Measurements from ENCODE around the gene TUNAR.

DNA sequence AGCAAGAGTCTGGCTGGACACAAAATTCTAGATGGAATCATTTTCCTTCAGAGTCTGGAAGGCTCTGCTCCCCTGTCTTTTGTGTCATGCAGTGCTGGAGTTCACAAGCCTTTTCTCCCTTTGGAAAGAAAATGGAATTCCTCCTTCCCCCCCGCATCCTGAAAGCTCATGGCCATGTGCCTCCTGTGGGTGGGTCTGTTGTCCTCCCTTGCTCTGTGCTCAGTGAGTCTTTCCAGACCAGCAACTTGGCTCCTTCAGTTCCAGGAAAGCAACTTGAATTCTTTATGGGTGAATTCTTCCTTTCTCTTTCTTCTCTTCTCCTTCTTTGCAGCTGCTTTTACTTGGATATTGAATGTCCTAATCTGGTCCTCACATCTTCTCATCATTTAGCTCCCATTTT lies 70.2 kb downstream of the TUNAR start:
- TF ChIP-seq, protein P1, sequence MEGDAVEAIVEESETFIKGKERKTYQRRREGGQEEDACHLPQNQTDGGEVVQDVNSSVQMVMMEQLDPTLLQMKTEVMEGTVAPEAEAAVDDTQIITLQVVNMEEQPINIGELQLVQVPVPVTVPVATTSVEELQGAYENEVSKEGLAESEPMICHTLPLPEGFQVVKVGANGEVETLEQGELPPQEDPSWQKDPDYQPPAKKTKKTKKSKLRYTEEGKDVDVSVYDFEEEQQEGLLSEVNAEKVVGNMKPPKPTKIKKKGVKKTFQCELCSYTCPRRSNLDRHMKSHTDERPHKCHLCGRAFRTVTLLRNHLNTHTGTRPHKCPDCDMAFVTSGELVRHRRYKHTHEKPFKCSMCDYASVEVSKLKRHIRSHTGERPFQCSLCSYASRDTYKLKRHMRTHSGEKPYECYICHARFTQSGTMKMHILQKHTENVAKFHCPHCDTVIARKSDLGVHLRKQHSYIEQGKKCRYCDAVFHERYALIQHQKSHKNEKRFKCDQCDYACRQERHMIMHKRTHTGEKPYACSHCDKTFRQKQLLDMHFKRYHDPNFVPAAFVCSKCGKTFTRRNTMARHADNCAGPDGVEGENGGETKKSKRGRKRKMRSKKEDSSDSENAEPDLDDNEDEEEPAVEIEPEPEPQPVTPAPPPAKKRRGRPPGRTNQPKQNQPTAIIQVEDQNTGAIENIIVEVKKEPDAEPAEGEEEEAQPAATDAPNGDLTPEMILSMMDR (IDR thresholded peaks at IDR 0.05; ENCODE audit: low read length): no peak
- TF ChIP-seq EZH2 (IDR thresholded peaks at IDR 0.05; ENCODE audit: borderline replicate concordance, low read length): no peak

All from OCI-LY1 (cell line).